Sigmoid colon (tissue), 4 donors: Measurements from ENCODE around the gene CGB8.
A peak's percentile ranks its signal among the peaks of the same experiment; 100 is the strongest.

ENCODE experiments used
- CTCF ChIP-seq, 4 experiments: fragments of 450-650 bp in 3 of 4; fragments of 200-600 bp in 1 of 4; IDR thresholded peaks; one replicate each; pipeline ENCODE4 v1.5.1; 2016 to 2019; ENCODE audit warnings: antibody characterized with exemption in 4 of 4, mild to moderate bottlenecking in 3 of 4, moderate library complexity in 2 of 4
- EP300 ChIP-seq, 4 donors: sonication (generic); formaldehyde crosslinking; IDR thresholded peaks; one replicate each; pipeline ENCODE4 v1.6.1; 2017; ENCODE audit warnings: antibody characterized with exemption in 4 of 4
- POLR2A ChIP-seq, 2 donors: fragments of 450-650 bp; IDR thresholded peaks; one replicate each; pipeline ENCODE4 v1.6.1; 2016; ENCODE audit warnings: antibody characterized with exemption in 2 of 2, mild to moderate bottlenecking in 2 of 2, moderate library complexity in 2 of 2

GRCh38 chr19:49085020-49085867, 36.3 kb upstream of the CGB8 start, which contains the start of gene SNRNP70:
- peak; percentile 72 to 79 for TF ChIP-seq POLR2A (IDR thresholded peaks at IDR 0.05)
- no peak for TF ChIP-seq CTCF (IDR thresholded peaks at IDR 0.05)
- TF ChIP-seq EP300 (IDR thresholded peaks at IDR 0.05) = peak in 1 of 4 donors; percentile 62
